Inferior parietal cortex (tissue), 1 donor: ENCODE data around the gene DEPDC5.
A peak's percentile ranks its signal among the peaks of the same experiment; 100 is the strongest.
"Not testable (repeated sequence)": the region's sequence is repeated elsewhere in the genome, so short reads cannot be mapped to it uniquely, and the experiment has no call there.

Experiments used
- DNase-seq: peaks from one replicate; pipeline ENCODE4 v3.0.0-alpha.2; 2016; ENCODE audit errors: extremely low spot score

Gene DEPDC5

GRCh38 chr22:31753634-31754501 lies at the start of gene DEPDC5:
Gene DEPDC5, plus strand, starts transcription at chr22:31754019. Its CDS starts 903 bp downstream, at chr22:31754922.
- DNase-seq = peak; percentile 94

GRCh38 chr22:31707519-31707918 lies 46.3 kb upstream of the DEPDC5 start:
- DNase-seq = no peak

GRCh38 chr22:31711226-31711625 lies 42.6 kb upstream of the DEPDC5 start:
- not testable (repeated sequence) for DNase-seq

GRCh38 chr22:31715147-31715778 lies 38.6 kb upstream of the DEPDC5 start:
- DNase-seq = no peak

GRCh38 chr22:31719850-31720471 lies 33.9 kb upstream of the DEPDC5 start:
- DNase-seq = no peak

GRCh38 chr22:31723723-31724122 lies 30.1 kb upstream of the DEPDC5 start:
- DNase-seq = no peak

GRCh38 chr22:31726692-31727091 lies 27.1 kb upstream of the DEPDC5 start:
- DNase-seq = no peak

- no peak for DNase-seq
These were observed 25.0 kb upstream of the DEPDC5 start for GRCh38 chr22:31728857-31729256.

GRCh38 chr22:31730344-31730711 lies 23.5 kb upstream of the DEPDC5 start:
- DNase-seq = no peak

- DNase-seq = no peak
These were observed 21.6 kb upstream of the DEPDC5 start for GRCh38 chr22:31732089-31732829.

GRCh38 chr22:31733580-31734079 lies 20.2 kb upstream of the DEPDC5 start:
- DNase-seq = no peak

GRCh38 chr22:31734512-31734911 lies 19.3 kb upstream of the DEPDC5 start:
- DNase-seq = no peak

- no peak for DNase-seq
These were observed 17.4 kb upstream of the DEPDC5 start for GRCh38 chr22:31736458-31736857.

- DNase-seq = no peak
These were observed 15.9 kb upstream of the DEPDC5 start for GRCh38 chr22:31737932-31738331.

- no peak for DNase-seq
These were observed 15.3 kb upstream of the DEPDC5 start for GRCh38 chr22:31738566-31738965.

GRCh38 chr22:31739795-31740201 lies 14.0 kb upstream of the DEPDC5 start:
- DNase-seq = no peak

- not testable (repeated sequence) for DNase-seq
These were observed 13.5 kb upstream of the DEPDC5 start for GRCh38 chr22:31740314-31740713.

GRCh38 chr22:31742115-31742514 lies 11.7 kb upstream of the DEPDC5 start:
- DNase-seq = no peak

- DNase-seq = no peak
These were observed 11.1 kb upstream of the DEPDC5 start for GRCh38 chr22:31742682-31743081.

GRCh38 chr22:31743871-31744270 lies 9.9 kb upstream of the DEPDC5 start:
- DNase-seq = no peak

- no peak for DNase-seq
These were observed 6.4 kb upstream of the DEPDC5 start for GRCh38 chr22:31747441-31747840.

- no peak for DNase-seq
These were observed 5.3 kb upstream of the DEPDC5 start for GRCh38 chr22:31748490-31748889.
